Measurements from ENCODE around the gene OR52E1.

DNA sequence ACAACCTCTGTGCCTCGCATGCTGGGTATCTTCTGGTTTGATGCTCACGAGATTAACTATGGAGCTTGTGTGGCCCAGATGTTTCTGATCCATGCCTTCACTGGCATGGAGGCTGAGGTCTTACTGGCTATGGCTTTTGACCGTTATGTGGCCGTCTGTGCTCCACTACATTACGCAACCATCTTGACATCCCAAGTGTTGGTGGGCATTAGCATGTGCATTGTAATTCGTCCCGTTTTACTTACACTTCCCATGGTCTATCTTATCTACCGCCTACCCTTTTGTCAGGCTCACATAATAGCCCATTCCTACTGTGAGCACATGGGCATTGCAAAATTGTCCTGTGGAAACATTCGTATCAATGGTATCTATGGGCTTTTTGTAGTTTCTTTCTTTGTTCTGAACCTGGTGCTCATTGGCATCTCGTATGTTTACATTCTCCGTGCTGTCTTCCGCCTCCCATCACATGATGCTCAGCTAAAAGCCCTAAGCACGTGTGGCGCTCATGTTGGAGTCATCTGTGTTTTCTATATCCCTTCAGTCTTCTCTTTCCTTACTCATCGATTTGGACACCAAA is 22.5 kb upstream of the OR52E1 start:
- no peak for TF ChIP-seq EZH2 (IDR thresholded peaks at IDR 0.05; ENCODE audit: low read length, unreplicated experiment)
- TF ChIP-seq, protein P1, sequence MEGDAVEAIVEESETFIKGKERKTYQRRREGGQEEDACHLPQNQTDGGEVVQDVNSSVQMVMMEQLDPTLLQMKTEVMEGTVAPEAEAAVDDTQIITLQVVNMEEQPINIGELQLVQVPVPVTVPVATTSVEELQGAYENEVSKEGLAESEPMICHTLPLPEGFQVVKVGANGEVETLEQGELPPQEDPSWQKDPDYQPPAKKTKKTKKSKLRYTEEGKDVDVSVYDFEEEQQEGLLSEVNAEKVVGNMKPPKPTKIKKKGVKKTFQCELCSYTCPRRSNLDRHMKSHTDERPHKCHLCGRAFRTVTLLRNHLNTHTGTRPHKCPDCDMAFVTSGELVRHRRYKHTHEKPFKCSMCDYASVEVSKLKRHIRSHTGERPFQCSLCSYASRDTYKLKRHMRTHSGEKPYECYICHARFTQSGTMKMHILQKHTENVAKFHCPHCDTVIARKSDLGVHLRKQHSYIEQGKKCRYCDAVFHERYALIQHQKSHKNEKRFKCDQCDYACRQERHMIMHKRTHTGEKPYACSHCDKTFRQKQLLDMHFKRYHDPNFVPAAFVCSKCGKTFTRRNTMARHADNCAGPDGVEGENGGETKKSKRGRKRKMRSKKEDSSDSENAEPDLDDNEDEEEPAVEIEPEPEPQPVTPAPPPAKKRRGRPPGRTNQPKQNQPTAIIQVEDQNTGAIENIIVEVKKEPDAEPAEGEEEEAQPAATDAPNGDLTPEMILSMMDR (conservative IDR thresholded peaks at IDR 0.05; ENCODE audit: low read depth, low read length): no peak
- no peak for TF ChIP-seq EZH2phosphoT487 (IDR thresholded peaks at IDR 0.05; ENCODE audit: borderline replicate concordance, low read length)
